ENCODE results near the gene FHAD1. TPM values are rescaled to one million over a fixed set of nuclear protein-coding genes. Genes with fewer than 3 reads are reported as not detected.

FHAD1 gene
- total and polyA plus RNA-seq, 2 of the 13 experiments (the other 11 are each of a cell fraction or from before 2014, with no cell fraction given), result not detected

DNA sequence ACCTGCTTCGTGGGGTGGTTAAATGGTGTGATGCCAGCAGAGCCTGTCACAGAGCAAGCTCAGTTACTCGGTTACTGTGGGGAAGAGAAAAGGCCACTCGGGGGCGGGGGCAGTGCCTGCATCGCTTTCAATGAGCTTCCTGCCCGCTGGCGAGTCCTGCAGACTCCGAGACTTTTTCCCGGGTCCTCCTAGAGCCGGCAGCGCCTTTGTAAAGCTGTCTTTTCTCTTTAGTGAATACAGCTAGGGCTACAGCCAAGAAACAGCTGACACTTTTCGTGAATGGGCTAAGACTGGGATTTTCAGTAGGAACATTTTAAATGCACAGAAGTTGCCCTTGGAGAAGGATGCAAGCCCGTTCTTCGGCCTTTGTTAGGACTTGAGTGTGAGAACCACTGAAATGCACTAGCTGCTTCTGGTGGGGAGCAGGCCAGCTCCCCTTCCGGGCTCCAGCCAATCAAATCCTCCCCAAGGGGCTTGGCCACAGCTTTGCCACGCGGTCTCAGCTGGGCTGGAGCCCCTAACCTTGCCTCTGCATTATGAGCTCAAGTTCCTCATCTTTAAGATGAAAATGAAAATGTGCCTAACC lies 139.2 kb downstream of the FHAD1 start:
- BruUV-seq (replicated peaks), result no TSS peak
- WGBS (ENCODE audit: low lambda C conversion rate), result 44% methylated on average over 15 of the region's 17 CpGs
- no peak for TF ChIP-seq SMARCC2 (IDR thresholded peaks at IDR 0.05)
- no peak for TF ChIP-seq SOX5 (CRISPR knock-in tag; IDR thresholded peaks at IDR 0.05; ENCODE audit: borderline replicate concordance)
- no peak for TF ChIP-seq HNRNPUL1 (IDR thresholded peaks at IDR 0.05; ENCODE audit: low read depth, low read length)
- no peak for TF ChIP-seq SIX1 (CRISPR knock-in tag; IDR thresholded peaks at IDR 0.05; ENCODE audit: borderline replicate concordance)
- no peak for TF ChIP-seq JARID2 (CRISPR knock-in tag; IDR thresholded peaks at IDR 0.05; ENCODE audit: insufficient replicate concordance)
- no peak for TF ChIP-seq GATAD1 (CRISPR knock-in tag; IDR thresholded peaks at IDR 0.05)
- TF ChIP-seq PAF1 (CRISPR knock-in tag; IDR thresholded peaks at IDR 0.05), result no peak
- no peak for TF ChIP-seq ZIK1 (CRISPR knock-in tag; IDR thresholded peaks at IDR 0.05; ENCODE audit: borderline replicate concordance, low read depth)
- TF ChIP-seq TEAD2 (CRISPR knock-in tag; IDR thresholded peaks at IDR 0.05), result no peak
- TF ChIP-seq RARG (CRISPR knock-in tag; IDR thresholded peaks at IDR 0.05; ENCODE audit: low read depth), result no peak
- TF ChIP-seq NR2F2 (IDR thresholded peaks at IDR 0.05; ENCODE audit: borderline replicate concordance, low read depth), result no peak
- no peak for TF ChIP-seq ZKSCAN8 (CRISPR knock-in tag; IDR thresholded peaks at IDR 0.05; ENCODE audit: borderline replicate concordance)
- no peak for TF ChIP-seq SP2 (CRISPR knock-in tag; IDR thresholded peaks at IDR 0.05)
- TF ChIP-seq CC2D1A (CRISPR knock-in tag; IDR thresholded peaks at IDR 0.05), result no peak
- H3K27me3 ChIP-seq (ENCODE audit: control insufficient read depth in 1 of 2, insufficient read depth in 2 of 2, low read length in 2 of 2), result peaks cover 6 to 64% of the 10 kb centered on the region in 2 experiments; a peak in 4 of 5 replicates
- H4K20me1 ChIP-seq (ENCODE audit: insufficient read depth, low read length), result no peaks in the 10 kb centered on the region
- ChIA-PET POLR2A (no interaction called here), CTCF (ENCODE audit: low intra/inter-chr PET ratio, low total read pairs) (no interaction called here)
- H3K36me3 ChIP-seq (replicated peaks in 1 of 2; ENCODE audit: control insufficient read depth in 1 of 2, insufficient read depth in 2 of 2, low read length in 2 of 2), result no peaks in the 10 kb centered on the region
- no peak overlapping the region for H3K4me2 ChIP-seq (ENCODE audit: low read depth, low read length)
- no peaks in the 10 kb centered on the region for H3K79me2 ChIP-seq (ENCODE audit: insufficient read depth, low read length)
- no peak overlapping the region for H3K4me3 ChIP-seq (replicated peaks in 1 of 3; ENCODE audit: insufficient read depth in 1 of 3, low read depth in 2 of 3, low read length in 3 of 3)
- no peak overlapping the region for H2AFZ ChIP-seq (ENCODE audit: low read length)
- FAIRE-seq (no peak), ATAC-seq (no peak), DNase-seq (ENCODE audit: low spot score) (no peak)
- H3K9ac ChIP-seq (ENCODE audit: insufficient read depth, low read depth, low read length), result no peak overlapping the region
- intact Hi-C loops (cut with micrococcal nuclease; ENCODE audit: unreplicated experiment) (no loop called here), in situ Hi-C loops (cut with HindIII; ENCODE audit: extremely low pct_ligation_motif_present, low pct_unique_long_range_greater_than_20kb) (no loop called here)
- H3K27ac ChIP-seq (ENCODE audit: extremely low read length, insufficient read depth, low read length), result no peak overlapping the region
- no peaks in the 10 kb centered on the region for H3K9me3 ChIP-seq (ENCODE audit: low read length)
- H3K4me1 ChIP-seq (ENCODE audit: insufficient read depth, low read length), result peaks cover 8% of the 10 kb centered on the region; the same call in 1 of the 2 replicates

Data from HepG2 (cell line).